ENCODE results near the gene IGFBP3.

IGFBP3 gene

GRCh38 chr7:45891462-45892402 lies 29.3 kb downstream of the IGFBP3 start:
- DNase-seq (ENCODE audit: low read depth in 2 of 2): no peak

GRCh38 chr7:45890902-45891461 lies 30.1 kb downstream of the IGFBP3 start:
- no peak for DNase-seq (ENCODE audit: low read depth in 2 of 2)

GRCh38 chr7:45890125-45890901 lies 30.8 kb downstream of the IGFBP3 start:
- no peak for DNase-seq (ENCODE audit: low read depth in 2 of 2)

GRCh38 chr7:45889367-45890067 lies 31.6 kb downstream of the IGFBP3 start:
- DNase-seq (ENCODE audit: low read depth in 2 of 2): no peak

GRCh38 chr7:45888993-45889366 lies 32.1 kb downstream of the IGFBP3 start:
- no peak for DNase-seq (ENCODE audit: low read depth in 2 of 2)

- DNase-seq (ENCODE audit: low read depth in 2 of 2): no peak
These were observed 32.7 kb downstream of the IGFBP3 start, which contains the start of gene IGFBP1 for GRCh38 chr7:45888185-45888992. IGFBP1 (plus strand) TSS chr7:45888488; CDS start chr7:45888653, 165 bp downstream.

- DNase-seq (ENCODE audit: low read depth in 2 of 2): no peak
These were observed 34.0 kb downstream of the IGFBP3 start for GRCh38 chr7:45886931-45887667.

GRCh38 chr7:45885264-45885882 lies 35.7 kb downstream of the IGFBP3 start:
- no peak for DNase-seq (ENCODE audit: low read depth in 2 of 2)

- DNase-seq (ENCODE audit: low read depth in 2 of 2): no peak
These were observed 36.9 kb downstream of the IGFBP3 start for GRCh38 chr7:45884136-45884535.

GRCh38 chr7:45882465-45882810 lies 38.6 kb downstream of the IGFBP3 start:
- no peak for DNase-seq (ENCODE audit: low read depth in 2 of 2)

GRCh38 chr7:45881759-45882464 lies 39.2 kb downstream of the IGFBP3 start:
- DNase-seq (ENCODE audit: low read depth in 2 of 2): no peak

- DNase-seq (ENCODE audit: low read depth in 2 of 2): no peak
These were observed 39.8 kb downstream of the IGFBP3 start for GRCh38 chr7:45881280-45881758.

GRCh38 chr7:45880433-45880860 lies 40.6 kb downstream of the IGFBP3 start:
- DNase-seq (ENCODE audit: low read depth in 2 of 2): no peak

- DNase-seq (ENCODE audit: low read depth in 2 of 2): no peak
These were observed 42.5 kb downstream of the IGFBP3 start for GRCh38 chr7:45878457-45879144.

GRCh38 chr7:45876519-45876918 lies 44.6 kb downstream of the IGFBP3 start:
- DNase-seq (ENCODE audit: low read depth in 2 of 2): no peak

GRCh38 chr7:45874408-45875131 lies 46.5 kb downstream of the IGFBP3 start:
- DNase-seq (ENCODE audit: low read depth in 2 of 2): no peak

- no peak for DNase-seq (ENCODE audit: low read depth in 2 of 2)
These were observed 47.7 kb downstream of the IGFBP3 start for GRCh38 chr7:45873355-45873754.

GRCh38 chr7:45873035-45873354 lies 48.1 kb downstream of the IGFBP3 start, which contains the start of gene CCDC201:
CCDC201 (minus strand) TSS chr7:45873082; CDS start chr7:45873007, 75 bp downstream.
- DNase-seq (ENCODE audit: low read depth in 2 of 2): no peak
